NCI-H748 treated with DMSO at 0.1 percent for 48 hours (cell line): ENCODE measurements around the gene MESP1.

ENCODE experiments used
- DNase-seq: peaks from one replicate; lab custom pipeline; 2025; lab: John Stamatoyannopoulos, UW

MESP1 gene

DNA sequence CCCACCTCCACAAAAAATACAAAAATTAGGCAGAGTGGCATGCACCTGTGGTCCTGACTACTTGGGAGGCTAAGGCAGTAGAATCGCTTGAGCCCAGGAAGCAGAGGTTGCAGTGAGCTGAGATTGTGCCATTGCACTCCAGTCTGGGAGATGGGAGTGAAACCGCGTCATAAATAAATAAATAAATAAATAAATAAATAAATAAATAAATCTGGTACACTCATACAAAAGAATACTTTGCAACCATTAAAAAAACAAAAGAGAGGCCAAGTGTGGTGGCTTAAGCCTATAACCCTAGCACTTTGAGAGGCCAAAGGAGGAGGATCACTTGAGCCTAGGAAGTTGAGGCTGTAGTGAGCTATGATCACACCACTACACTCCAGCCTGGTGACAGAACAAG lies 28.0 kb downstream of the MESP1 start:
- no peak for DNase-seq

DNA sequence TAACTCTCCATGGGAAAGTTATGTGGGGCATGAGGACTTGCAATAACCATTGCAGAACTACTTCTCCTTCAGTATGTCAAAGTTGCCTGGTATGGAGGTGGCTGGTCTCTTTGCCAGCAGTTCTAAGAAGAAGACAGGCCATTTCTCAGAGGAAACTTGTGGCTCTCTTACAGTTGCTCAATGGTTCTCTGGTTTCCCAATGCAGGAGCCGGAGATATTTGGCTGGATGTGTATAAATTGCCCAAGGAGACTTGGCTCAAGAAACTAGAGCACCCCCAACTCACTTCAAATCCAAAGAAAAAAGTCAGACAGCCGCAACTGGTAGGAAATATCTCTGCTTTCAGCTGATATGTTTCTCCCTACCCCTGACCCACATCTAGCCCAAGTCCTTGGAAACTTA lies 36.3 kb downstream of the MESP1 start:
- DNase-seq, result no peak

DNA sequence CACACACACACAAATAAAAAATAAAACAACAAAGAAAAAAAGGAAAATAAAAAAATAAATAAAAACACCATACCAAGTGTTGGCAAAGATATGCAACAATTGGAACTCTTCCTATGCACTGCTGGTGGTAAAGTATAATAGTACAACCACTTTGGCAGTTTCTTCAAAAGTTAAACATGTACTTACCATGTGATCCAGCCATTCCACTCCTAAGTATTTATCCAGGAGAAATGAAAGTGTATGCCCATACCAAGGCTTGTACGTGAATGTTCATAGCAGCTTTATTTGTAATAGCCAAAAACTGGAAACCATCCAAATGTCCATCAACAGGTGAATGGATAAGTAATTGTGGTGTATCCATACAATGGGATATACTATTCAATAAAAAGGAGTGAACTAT lies 43.5 kb downstream of the MESP1 start:
- DNase-seq, result peak; percentile 1

DNA sequence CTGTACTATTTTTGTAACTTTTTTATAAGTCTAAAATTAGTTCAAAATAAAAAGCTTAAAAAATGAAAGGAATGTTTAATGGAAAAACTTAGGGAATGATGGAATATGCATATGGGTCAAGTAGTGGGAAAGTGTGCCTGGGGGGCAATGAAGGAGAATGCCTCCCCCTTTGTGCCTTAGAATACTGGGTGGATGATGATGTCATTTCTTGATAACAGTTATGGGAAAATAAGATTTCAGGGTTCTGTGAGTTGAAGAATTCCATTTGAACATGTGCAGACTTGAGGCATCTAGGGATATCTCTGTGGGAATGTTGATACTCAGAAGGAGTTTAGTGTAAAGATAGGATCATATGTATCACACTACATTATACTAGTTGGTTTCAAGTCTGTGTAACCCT lies 46.6 kb downstream of the MESP1 start:
- DNase-seq, result no peak
